ENCODE data around the gene IL9R. TPM values are rescaled to one million over a fixed set of nuclear protein-coding genes. Genes with fewer than 3 reads are reported as not detected.
"Not testable (repeated sequence)": the region's sequence is repeated elsewhere in the genome, so short reads cannot be mapped to it uniquely, and the experiment has no call there.

Gene IL9R
- total RNA-seq, 1 donor from 2014 or later, result not detected

DNA sequence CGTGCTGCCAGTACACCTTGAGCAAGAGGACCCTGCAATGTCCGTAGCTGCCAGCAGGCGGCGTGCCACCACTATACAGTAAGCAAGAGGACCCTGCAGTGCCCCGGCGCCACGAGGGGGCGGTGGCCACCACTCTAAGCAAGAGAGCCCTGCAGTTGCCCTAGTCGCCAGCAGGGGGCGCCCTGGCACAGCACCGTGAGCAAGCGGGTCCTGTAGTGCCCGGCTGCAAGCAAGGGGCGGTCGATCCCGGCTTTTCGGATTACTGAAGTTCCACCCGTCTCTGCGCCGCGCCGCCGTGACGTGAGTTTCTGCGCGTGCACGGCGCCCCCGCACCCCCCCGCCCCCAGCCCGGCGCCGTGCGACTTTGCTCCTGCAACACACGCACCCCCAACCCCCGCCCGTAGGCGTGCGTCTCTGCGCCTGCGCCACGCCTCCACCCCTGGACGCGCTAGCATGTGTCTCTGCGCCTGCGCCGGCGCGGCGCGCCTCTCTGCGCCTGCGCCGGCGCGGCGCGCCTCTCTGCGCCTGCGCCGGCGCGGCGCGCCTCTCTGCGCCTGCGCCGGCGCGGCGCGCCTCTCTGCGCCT, 31.2 kb downstream of the IL9R start:
- not testable (repeated sequence) for H3K4me3 ChIP-seq (ENCODE audit: low read depth, low read length); H3K27me3 ChIP-seq (ENCODE audit: control insufficient read depth, insufficient read depth, low read length); DNase-seq (ENCODE audit: low read depth); FAIRE-seq; H3K36me3 ChIP-seq (ENCODE audit: control insufficient read depth, insufficient read depth, low read length)

GRCh38 chrX:156029296-156029695, 31.8 kb downstream of the IL9R start:
- H3K4me3 ChIP-seq (ENCODE audit: low read depth, low read length); H3K27me3 ChIP-seq (ENCODE audit: control insufficient read depth, insufficient read depth, low read length); H3K36me3 ChIP-seq (ENCODE audit: control insufficient read depth, insufficient read depth, low read length); DNase-seq (ENCODE audit: low read depth); FAIRE-seq: not testable (repeated sequence)

DNA sequence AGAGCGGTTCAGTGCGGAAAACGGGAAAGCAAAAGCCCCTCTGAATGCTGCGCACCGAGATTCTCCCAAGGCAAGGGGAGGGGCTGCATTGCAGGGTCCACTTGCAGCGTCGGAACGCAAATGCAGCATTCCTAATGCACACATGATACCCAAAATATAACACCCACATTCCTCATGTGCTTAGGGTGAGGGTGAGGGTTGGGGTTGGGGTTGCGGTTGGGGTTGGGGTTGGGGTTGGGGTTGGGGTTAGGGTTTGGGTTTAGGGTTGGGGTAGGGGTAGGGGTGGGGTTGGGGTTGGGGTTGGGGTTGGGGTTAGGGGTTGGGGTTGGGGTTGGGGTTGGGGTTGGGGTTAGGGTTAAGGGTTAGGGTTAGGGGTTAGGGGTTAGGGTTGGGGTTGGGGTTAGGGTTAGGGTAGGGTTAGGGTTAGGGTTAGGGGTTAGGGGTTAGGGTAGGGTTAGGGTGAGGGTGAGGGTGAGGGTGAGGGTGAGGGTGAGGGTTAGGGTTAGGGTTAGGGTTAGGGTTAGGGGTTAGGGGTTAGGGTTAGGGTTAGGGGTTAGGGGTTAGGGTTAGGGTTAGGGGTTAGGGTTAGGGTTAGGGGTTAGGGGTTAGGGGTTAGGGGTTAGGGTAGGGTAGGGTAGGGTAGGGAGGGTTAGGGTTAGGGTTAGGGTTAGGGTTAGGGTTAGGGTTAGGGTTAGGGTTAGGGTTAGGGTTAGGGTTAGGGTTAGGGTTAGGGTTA, 32.4 kb downstream of the IL9R start:
- FAIRE-seq; H3K4me3 ChIP-seq (ENCODE audit: low read depth, low read length); DNase-seq (ENCODE audit: low read depth); H3K27me3 ChIP-seq (ENCODE audit: control insufficient read depth, insufficient read depth, low read length); H3K36me3 ChIP-seq (ENCODE audit: control insufficient read depth, insufficient read depth, low read length): not testable (repeated sequence)

DNA sequence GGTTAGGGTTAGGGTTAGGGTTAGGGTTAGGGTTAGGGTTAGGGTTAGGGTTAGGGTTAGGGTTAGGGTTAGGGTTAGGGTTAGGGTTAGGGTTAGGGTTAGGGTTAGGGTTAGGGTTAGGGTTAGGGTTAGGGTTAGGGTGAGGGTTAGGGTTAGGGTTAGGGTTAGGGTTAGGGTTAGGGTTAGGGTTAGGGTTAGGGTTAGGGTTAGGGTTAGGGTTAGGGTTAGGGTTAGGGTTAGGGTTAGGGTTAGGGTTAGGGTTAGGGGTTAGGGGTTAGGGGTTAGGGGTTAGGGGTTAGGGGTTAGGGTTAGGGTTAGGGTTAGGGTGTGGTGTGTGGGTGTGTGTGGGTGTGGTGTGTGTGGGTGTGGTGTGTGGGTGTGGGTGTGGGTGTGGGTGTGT, 33.0 kb downstream of the IL9R start:
- DNase-seq (ENCODE audit: low read depth); H3K36me3 ChIP-seq (ENCODE audit: control insufficient read depth, insufficient read depth, low read length); H3K27me3 ChIP-seq (ENCODE audit: control insufficient read depth, insufficient read depth, low read length); H3K4me3 ChIP-seq (ENCODE audit: low read depth, low read length); FAIRE-seq: not testable (repeated sequence)

Other genes with a start within 250 kb of the IL9R start
- 21.5 and 23.2 TPM in 2 replicates for gene VAMP7, start 116.4 kb upstream of the IL9R start, total RNA-seq